ENCODE measurements around the gene PACSIN1. TPM values are rescaled to one million over a fixed set of nuclear protein-coding genes. Genes with fewer than 3 reads are reported as not detected.

Gene PACSIN1
- polyA plus RNA-seq, 1 donor from 2014 or later: 3.1 TPM

GRCh38 chr6:34509782-34510181 is 43.9 kb downstream of the PACSIN1 start:
- Histone ChIP-seq H3K79me2 (replicated peaks; ENCODE audit: insufficient read depth, low read length) (no peaks in the 10 kb centered on the region), H3K9ac (ENCODE audit: low read length) (no peak overlapping the region), H3K9me2 (ENCODE audit: insufficient read depth, low read length) (no peaks in the 10 kb centered on the region), H3K36me3 (ENCODE audit: insufficient read depth, low read length) (no peaks in the 10 kb centered on the region), H3K27ac (ENCODE audit: low read length) (no peak overlapping the region), H3K27me3 (ENCODE audit: insufficient read depth, low read depth, low read length) (no peaks in the 10 kb centered on the region), H3K9me3 (ENCODE audit: low read length) (no peaks in the 10 kb centered on the region), H3K4me2 (ENCODE audit: low read length) (no peak overlapping the region), H2AFZ (ENCODE audit: low read depth, low read length) (no peak overlapping the region), H3K4me3 (ENCODE audit: low read length) (no peak overlapping the region), H4K20me1 (ENCODE audit: insufficient read depth) (no peaks in the 10 kb centered on the region), H3F3A (ENCODE audit: insufficient read depth, low read length, poor library complexity, severe bottlenecking) (no peaks in the 10 kb centered on the region)
- no peak for TF ChIP-seq EP300 (conservative IDR thresholded peaks at IDR 0.05; ENCODE audit: poor library complexity, severe bottlenecking)
- no peak for TF ChIP-seq CTCF (IDR thresholded peaks at IDR 0.05; ENCODE audit: poor library complexity, severe bottlenecking)
- TF ChIP-seq POLR2AphosphoS5 (IDR thresholded peaks at IDR 0.05): no peak
- no peak for TF ChIP-seq EZH2 (IDR thresholded peaks at IDR 0.05; ENCODE audit: borderline replicate concordance, insufficient read depth, low read length, poor library complexity, severe bottlenecking)

GRCh38 chr6:34510299-34510698 is 44.4 kb downstream of the PACSIN1 start:
- Histone ChIP-seq H3K9me3 (ENCODE audit: low read length) (no peaks in the 10 kb centered on the region), H3K27me3 (ENCODE audit: insufficient read depth, low read depth, low read length) (no peaks in the 10 kb centered on the region), H3K36me3 (ENCODE audit: insufficient read depth, low read length) (no peaks in the 10 kb centered on the region), H2AFZ (ENCODE audit: low read depth, low read length) (no peak overlapping the region), H3K4me2 (ENCODE audit: low read length) (no peak overlapping the region), H3F3A (ENCODE audit: insufficient read depth, low read length, poor library complexity, severe bottlenecking) (no peaks in the 10 kb centered on the region), H3K9me2 (ENCODE audit: insufficient read depth, low read length) (no peaks in the 10 kb centered on the region), H4K20me1 (ENCODE audit: insufficient read depth) (no peaks in the 10 kb centered on the region), H3K79me2 (replicated peaks; ENCODE audit: insufficient read depth, low read length) (no peaks in the 10 kb centered on the region), H3K27ac (ENCODE audit: low read length) (no peak overlapping the region), H3K4me3 (ENCODE audit: low read length) (no peak overlapping the region), H3K9ac (ENCODE audit: low read length) (no peak overlapping the region)
- TF ChIP-seq EZH2 (IDR thresholded peaks at IDR 0.05; ENCODE audit: borderline replicate concordance, insufficient read depth, low read length, poor library complexity, severe bottlenecking) (no peak), RAD21 (conservative IDR thresholded peaks at IDR 0.05) (no peak), MXI1 (conservative IDR thresholded peaks at IDR 0.05; ENCODE audit: poor library complexity, severe bottlenecking) (no peak), EP300 (conservative IDR thresholded peaks at IDR 0.05; ENCODE audit: poor library complexity, severe bottlenecking) (no peak), CTCF (IDR thresholded peaks at IDR 0.05; ENCODE audit: poor library complexity, severe bottlenecking) (no peak), SMC3 (conservative IDR thresholded peaks at IDR 0.05; ENCODE audit: poor library complexity) (no peak), POLR2AphosphoS5 (IDR thresholded peaks at IDR 0.05) (no peak), TAF1 (IDR thresholded peaks at IDR 0.05; ENCODE audit: low read depth) (no peak)
- TF ChIP-seq, protein P1, sequence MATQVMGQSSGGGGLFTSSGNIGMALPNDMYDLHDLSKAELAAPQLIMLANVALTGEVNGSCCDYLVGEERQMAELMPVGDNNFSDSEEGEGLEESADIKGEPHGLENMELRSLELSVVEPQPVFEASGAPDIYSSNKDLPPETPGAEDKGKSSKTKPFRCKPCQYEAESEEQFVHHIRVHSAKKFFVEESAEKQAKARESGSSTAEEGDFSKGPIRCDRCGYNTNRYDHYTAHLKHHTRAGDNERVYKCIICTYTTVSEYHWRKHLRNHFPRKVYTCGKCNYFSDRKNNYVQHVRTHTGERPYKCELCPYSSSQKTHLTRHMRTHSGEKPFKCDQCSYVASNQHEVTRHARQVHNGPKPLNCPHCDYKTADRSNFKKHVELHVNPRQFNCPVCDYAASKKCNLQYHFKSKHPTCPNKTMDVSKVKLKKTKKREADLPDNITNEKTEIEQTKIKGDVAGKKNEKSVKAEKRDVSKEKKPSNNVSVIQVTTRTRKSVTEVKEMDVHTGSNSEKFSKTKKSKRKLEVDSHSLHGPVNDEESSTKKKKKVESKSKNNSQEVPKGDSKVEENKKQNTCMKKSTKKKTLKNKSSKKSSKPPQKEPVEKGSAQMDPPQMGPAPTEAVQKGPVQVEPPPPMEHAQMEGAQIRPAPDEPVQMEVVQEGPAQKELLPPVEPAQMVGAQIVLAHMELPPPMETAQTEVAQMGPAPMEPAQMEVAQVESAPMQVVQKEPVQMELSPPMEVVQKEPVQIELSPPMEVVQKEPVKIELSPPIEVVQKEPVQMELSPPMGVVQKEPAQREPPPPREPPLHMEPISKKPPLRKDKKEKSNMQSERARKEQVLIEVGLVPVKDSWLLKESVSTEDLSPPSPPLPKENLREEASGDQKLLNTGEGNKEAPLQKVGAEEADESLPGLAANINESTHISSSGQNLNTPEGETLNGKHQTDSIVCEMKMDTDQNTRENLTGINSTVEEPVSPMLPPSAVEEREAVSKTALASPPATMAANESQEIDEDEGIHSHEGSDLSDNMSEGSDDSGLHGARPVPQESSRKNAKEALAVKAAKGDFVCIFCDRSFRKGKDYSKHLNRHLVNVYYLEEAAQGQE (IDR thresholded peaks at IDR 0.05; ENCODE audit: borderline replicate concordance): no peak
